Hematopoietic multipotent progenitor cell (in vitro differentiated cells): ENCODE results near the gene STIM2. TPM values are rescaled to one million over a fixed set of nuclear protein-coding genes. Genes with fewer than 3 reads are reported as not detected.
A peak's percentile ranks its signal among the peaks of the same experiment; 100 is the strongest.

Source experiments
- DNase-seq, 3 donors: peaks; one replicate each; pipeline ENCODE4 v3.0.0-alpha.2; 2011 to 2015; ENCODE audit warnings: low read depth in 2 of 3, low spot score in 2 of 3
- total RNA-seq: library from RNA; depleted of rRNA; stranded (reverse); fragments of >200 nt; gene quantifications from one replicate; pipeline ENCODE4 v1.2.3, GENCODE V29; 2012

STIM2 gene
- total RNA-seq, 1 donor, result 17.8 TPM

DNA sequence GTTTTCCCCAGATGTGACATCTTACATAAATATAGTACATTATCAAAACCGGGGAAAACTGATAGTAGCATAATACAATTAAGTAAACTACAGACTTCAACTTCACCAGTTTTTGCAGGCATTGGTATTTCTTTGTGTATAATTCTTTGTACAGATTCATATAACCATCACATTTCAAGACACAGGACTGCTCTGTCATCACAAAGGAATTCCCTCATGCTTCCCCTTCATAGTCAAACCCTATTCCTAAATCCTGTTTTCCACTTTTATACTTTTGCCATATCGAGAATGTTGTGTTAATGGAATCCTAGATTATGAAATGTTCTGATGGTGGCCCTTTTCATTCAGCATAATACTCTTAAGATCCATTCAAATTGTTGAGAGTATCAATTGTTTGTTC, 36.0 kb downstream of the STIM2 start:
- no peak for DNase-seq

- no peak for DNase-seq
Observed at GRCh38 chr4:26899991-26900390, 39.4 kb downstream of the STIM2 start.

- no peak for DNase-seq
Observed at GRCh38 chr4:26900765-26901164, 40.1 kb downstream of the STIM2 start.

- no peak for DNase-seq
Observed at GRCh38 chr4:26905172-26905571, 44.5 kb downstream of the STIM2 start.

DNA sequence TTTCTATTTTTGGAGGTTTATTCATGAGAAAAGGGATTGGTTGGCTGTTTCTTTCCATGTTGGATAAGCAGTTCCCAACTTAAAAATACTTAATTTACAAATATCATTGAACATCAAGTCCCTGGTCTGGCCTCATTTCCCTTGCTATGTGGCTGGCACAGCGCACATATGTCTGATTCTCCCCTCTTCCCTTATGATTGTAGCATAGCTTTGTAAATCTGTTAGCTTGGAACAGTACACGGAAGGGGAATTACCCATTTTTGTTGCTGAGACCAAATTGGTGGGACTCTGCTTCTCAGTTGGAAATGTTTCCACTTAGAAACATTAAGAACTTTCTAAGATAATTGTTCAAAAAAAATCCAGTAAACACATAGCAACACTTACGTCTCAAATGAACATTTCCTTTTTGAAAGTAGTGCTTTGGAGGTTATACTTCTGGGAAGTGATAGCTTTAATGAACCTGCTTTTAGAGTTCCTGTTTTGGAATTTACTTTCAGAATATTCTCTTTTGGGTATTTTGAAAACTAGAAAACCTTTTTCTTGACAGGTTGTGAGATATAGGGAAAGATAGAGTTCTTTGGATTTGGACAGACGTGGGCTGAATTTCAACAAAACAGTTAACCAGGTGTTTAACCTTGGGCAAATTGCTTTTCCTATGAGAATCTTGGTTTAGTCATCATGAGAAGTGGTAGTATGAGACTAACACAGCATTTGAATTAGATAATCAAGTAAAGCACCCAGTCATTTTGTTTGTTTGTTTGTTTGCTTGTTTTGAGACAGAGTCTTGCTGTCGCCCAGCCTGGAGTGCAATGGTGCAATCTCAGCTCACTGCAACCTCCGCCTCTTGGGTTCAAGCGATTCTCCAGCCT, 47.3 kb downstream of the STIM2 start:
- no peak for DNase-seq

DNA sequence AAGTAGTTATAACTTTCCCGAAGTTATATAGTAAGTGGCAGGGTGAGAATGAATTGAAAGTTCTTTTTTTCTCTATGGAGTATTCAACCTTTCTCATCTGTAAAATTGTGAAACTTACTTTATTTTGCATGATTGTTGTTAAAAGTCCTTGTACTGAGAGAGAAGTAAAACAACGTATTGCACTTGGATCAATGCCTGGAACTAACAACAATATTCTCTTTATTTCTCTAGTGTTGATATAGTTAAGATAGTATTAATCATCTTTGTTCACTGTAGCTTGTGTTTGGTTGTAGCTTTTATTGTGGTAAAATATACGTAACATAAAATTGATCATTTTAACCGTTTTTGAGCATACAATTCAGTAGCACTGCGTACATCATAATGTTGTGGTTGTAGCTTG, 48.7 kb downstream of the STIM2 start:
- DNase-seq, result no peak

- no peak for DNase-seq
Observed at GRCh38 chr4:26911254-26911653, 50.6 kb downstream of the STIM2 start.

DNA sequence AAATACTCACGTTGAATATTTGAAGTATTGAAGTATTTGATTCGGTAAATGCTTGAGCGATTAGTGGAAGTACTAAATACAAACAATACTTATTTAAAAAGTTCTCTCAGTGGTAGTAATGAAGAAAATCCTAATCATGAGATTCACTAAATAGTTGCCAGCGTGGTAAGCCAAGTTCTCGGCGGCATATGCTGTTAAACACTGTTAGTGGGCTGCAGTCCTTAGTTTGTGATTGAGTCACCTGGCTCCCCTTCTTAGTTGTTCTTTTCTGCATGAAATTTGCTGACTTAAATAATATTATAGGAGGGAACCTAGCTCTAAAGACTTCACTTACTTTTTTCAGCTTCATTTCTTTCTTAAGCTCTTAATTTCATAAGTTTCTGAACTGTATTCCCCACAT, 51.4 kb downstream of the STIM2 start:
- no peak for DNase-seq

- no peak for DNase-seq
Observed at GRCh38 chr4:26912810-26913209, 52.2 kb downstream of the STIM2 start.

- DNase-seq, result peak in 1 of 3 donors; percentile 11
Observed at GRCh38 chr4:26916195-26916594, 55.6 kb downstream of the STIM2 start.

GRCh38 chr4:26930964-26931363, 70.3 kb downstream of the STIM2 start:
- no peak for DNase-seq

- DNase-seq, result no peak
Observed at GRCh38 chr4:26931451-26931850, 70.8 kb downstream of the STIM2 start.

GRCh38 chr4:26931966-26932365, 71.3 kb downstream of the STIM2 start:
- DNase-seq, result peak in 1 of 3 donors; percentile 28

- DNase-seq, result no peak
Observed at GRCh38 chr4:26935397-26935796, 74.8 kb downstream of the STIM2 start.

DNA sequence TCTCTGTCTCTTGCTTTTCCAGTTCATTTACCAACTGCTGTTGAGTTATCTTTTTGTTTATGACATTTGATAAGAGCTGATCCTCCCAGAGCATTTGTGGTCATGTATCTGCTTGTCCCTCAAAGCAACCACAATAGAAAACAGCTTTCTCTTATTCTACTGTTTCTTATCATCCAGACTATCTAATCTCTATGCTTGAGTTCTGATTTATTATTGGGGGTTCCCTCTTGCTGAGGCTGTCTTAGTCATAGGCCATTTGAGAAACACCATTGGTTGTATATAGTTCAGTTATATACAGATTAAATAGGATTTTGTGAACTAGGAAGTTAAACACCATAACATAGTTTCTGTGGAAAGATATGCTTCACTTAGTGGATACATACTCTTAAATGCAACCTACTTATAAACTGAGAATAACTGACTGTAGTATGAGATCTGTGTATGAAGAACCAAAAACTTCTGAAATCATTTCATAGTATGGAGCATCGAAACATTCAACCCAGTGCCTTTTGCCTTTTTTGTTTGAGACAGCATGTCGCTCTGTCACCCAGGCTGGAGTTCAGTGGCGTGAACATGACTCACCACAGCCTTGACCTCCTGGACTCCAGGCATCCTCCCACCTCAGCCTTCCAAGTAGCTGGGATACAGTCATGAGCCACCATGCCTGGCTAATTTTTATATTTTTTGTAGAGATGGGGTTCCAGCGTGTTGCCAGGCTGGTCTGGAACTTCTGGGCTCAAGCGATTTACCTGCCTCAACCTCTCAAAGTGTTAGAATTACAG, 75.8 kb downstream of the STIM2 start:
- DNase-seq, result no peak

DNA sequence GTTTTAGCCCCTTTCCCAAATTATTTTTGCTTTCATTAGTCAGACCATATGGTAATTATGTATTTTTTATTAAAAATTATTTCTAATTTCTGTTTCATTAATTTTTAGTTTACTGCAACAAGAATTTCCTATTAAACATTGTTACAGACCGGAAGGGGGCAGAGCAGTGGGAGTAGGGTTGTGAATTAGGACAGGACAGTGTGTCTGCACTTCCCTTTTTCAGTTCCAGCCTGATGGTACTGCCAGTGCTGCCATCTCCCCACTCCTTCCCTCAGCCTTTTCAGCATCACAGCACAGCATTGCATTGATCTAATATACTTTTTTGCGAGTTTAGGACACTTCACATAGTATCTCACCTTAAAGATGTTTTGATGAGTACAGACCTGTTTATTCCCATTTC, 76.5 kb downstream of the STIM2 start:
- peak in 1 of 3 donors; percentile 11 for DNase-seq

DNA sequence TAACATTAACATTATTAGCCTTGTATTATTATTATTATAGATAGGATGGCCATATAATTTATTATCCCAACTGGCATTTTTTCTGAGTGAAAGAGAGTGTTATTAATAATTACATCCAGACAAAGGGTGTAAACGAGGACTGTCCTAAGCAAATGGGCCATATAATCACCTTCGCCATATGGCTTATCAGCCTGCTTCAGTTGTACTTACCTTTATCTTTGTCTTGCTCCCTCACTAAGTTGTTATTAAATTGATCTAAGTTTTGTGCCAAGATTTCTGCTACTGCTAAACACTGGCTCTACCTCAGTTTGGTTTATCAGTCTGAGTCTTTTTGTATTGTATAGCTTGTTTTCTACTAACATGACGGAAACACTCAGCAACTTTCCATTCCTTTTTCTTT, 76.9 kb downstream of the STIM2 start:
- no peak for DNase-seq

- DNase-seq, result no peak
Observed at GRCh38 chr4:26938516-26938915, 77.9 kb downstream of the STIM2 start.

GRCh38 chr4:26941951-26942350, 81.3 kb downstream of the STIM2 start:
- DNase-seq, result no peak

- no peak for DNase-seq
Observed at GRCh38 chr4:26942871-26943270, 82.2 kb downstream of the STIM2 start.

DNA sequence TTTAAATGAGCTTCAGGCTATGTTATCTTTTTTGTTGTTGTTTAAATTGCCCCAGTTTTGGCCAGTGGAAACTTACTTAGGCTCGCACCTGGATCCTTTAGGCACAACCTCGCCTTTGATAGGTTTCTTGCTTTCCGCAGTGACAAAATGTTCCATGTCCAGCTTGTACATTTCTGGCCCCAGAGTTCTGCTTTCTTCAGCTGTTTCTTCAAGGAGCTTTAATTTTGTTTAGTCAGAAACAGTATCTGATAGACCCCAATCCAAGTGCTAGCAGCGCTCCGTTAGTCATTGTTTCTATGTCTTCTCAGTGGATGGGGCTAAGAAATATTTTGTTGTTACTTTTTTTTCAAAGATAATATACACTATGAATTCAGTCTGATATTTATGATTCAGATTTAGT, 82.8 kb downstream of the STIM2 start:
- DNase-seq, result no peak

- DNase-seq, result no peak
Observed at GRCh38 chr4:26945794-26946193, 85.2 kb downstream of the STIM2 start.
